HEK293 (cell line): ENCODE data around the gene TMCC2.
A peak's percentile ranks its signal among the peaks of the same experiment; 100 is the strongest.

ENCODE experiments used
- CTCF ChIA-PET: fragments of 350-600 bp; formaldehyde crosslinking; extraction: SDS; loops from one replicate; lab custom pipeline; 2021; ENCODE audit warnings: antibody characterized with exemption; lab: Yijun Ruan, JAX
- POLR2A ChIA-PET: fragments of 300-600 bp; formaldehyde crosslinking; extraction: SDS; loops from one replicate; lab custom pipeline; 2020; ENCODE audit warnings: antibody characterized with exemption, inconsistent platforms; lab: Yijun Ruan, JAX
- H3K27ac ChIP-seq: fragments of 200-500 bp; sonication (Bioruptor generic); 2 replicates; pipeline ENCODE4 v1.5.1; 2014; ENCODE audit warnings: low read depth, low read length, control low read depth, inconsistent platforms; ENCODE audit errors: extremely low read depth
- H3K36me3 ChIP-seq, 2 experiments: fragments of 200-500 bp in 1 of 2; sonication (Bioruptor generic) in 1 of 2; 1 replicate in 1 of 2; 2 replicates in 1 of 2; pipeline ENCODE4 v1.5.1; 2014 to 2017; ENCODE audit warnings: inconsistent platforms in 2 of 2, low read length in 2 of 2; ENCODE audit not compliant: control insufficient read depth in 2 of 2, insufficient read depth in 1 of 2
- H3K4me1 ChIP-seq: fragments of 200-500 bp; sonication (Bioruptor generic); 2 replicates; pipeline ENCODE4 v1.5.1; 2014; ENCODE audit warnings: mild to moderate bottlenecking, low read length, inconsistent platforms; ENCODE audit not compliant: control insufficient read depth, insufficient read depth
- H3K4me3 ChIP-seq: 2 replicates; pipeline ENCODE4 v1.5.1; 2011; ENCODE audit warnings: low read depth, mild to moderate bottlenecking, control low read depth, low read length, moderate library complexity
- H3K9me3 ChIP-seq: fragments of 200-500 bp; sonication (Bioruptor generic); 2 replicates; pipeline ENCODE4 v1.5.1; 2014; ENCODE audit warnings: low read depth, low read length, inconsistent platforms; ENCODE audit not compliant: control insufficient read depth, insufficient read depth
- FEZF1 ChIP-seq: fragments of 450-650 bp; formaldehyde crosslinking; IDR thresholded peaks from 2 replicates; pipeline ENCODE4 v1.5.1; 2016; ENCODE audit warnings: missing biosample characterization, missing genetic modification characterization
- GLIS1 ChIP-seq: fragments of 450-650 bp; formaldehyde crosslinking; IDR thresholded peaks from 2 replicates; pipeline ENCODE4 v1.5.1; 2016; ENCODE audit warnings: missing biosample characterization, missing genetic modification characterization
- GLIS2 ChIP-seq: fragments of 450-650 bp; formaldehyde crosslinking; IDR thresholded peaks from 2 replicates; pipeline ENCODE4 v1.5.1; 2016; ENCODE audit warnings: missing biosample characterization, missing genetic modification characterization
- KLF16 ChIP-seq: fragments of 450-650 bp; formaldehyde crosslinking; IDR thresholded peaks from 2 replicates; pipeline ENCODE4 v1.5.1; 2017; ENCODE audit warnings: missing biosample characterization, missing genetic modification characterization
- KLF8 ChIP-seq: fragments of 450-650 bp; formaldehyde crosslinking; IDR thresholded peaks from 2 replicates; pipeline ENCODE4 v1.5.1; 2016; ENCODE audit warnings: missing biosample characterization, missing genetic modification characterization
- SALL2 ChIP-seq: fragments of 450-650 bp; formaldehyde crosslinking; IDR thresholded peaks from 2 replicates; pipeline ENCODE4 v1.5.0; 2017; ENCODE audit warnings: missing biosample characterization, mild to moderate bottlenecking, missing genetic modification characterization, borderline replicate concordance
- SP2 ChIP-seq: fragments of 450-650 bp; formaldehyde crosslinking; IDR thresholded peaks from 2 replicates; pipeline ENCODE4 v1.5.1; 2016; ENCODE audit warnings: missing biosample characterization, missing genetic modification characterization
- WT1 ChIP-seq: fragments of 450-650 bp; formaldehyde crosslinking; IDR thresholded peaks from 2 replicates; pipeline ENCODE4 v1.5.1; 2016; ENCODE audit warnings: missing biosample characterization, missing genetic modification characterization
- ZBTB17 ChIP-seq: fragments of 450-650 bp; formaldehyde crosslinking; IDR thresholded peaks from 2 replicates; pipeline ENCODE4 v1.5.1; 2016; ENCODE audit warnings: missing biosample characterization, missing genetic modification characterization
- ZNF18 ChIP-seq: fragments of 450-650 bp; formaldehyde crosslinking; IDR thresholded peaks from 2 replicates; pipeline ENCODE4 v1.5.1; 2016; ENCODE audit warnings: missing biosample characterization, missing genetic modification characterization
- ZNF341 ChIP-seq: fragments of 450-650 bp; formaldehyde crosslinking; IDR thresholded peaks from 2 replicates; pipeline ENCODE4; 2016; ENCODE audit warnings: low read depth, missing biosample characterization, missing genetic modification characterization
- ZNF645 ChIP-seq: fragments of 450-650 bp; formaldehyde crosslinking; IDR thresholded peaks from 2 replicates; pipeline ENCODE4; 2016; ENCODE audit warnings: missing biosample characterization, missing genetic modification characterization
- ZNF707 ChIP-seq: fragments of 450-650 bp; formaldehyde crosslinking; IDR thresholded peaks from 2 replicates; pipeline ENCODE4 v1.5.1; 2016; ENCODE audit warnings: missing biosample characterization, missing genetic modification characterization
- ZSCAN30 ChIP-seq: fragments of 450-650 bp; IDR thresholded peaks from 2 replicates; pipeline ENCODE4 v1.5.1; 2018; ENCODE audit warnings: missing biosample characterization, mild to moderate bottlenecking, missing genetic modification characterization, moderate library complexity
- ZSCAN5A ChIP-seq: fragments of 450-650 bp; formaldehyde crosslinking; IDR thresholded peaks from 2 replicates; pipeline ENCODE4 v1.5.1; 2016; ENCODE audit warnings: missing biosample characterization, missing genetic modification characterization
- TF ChIP-seq, protein P1 (sequence below): fragments of 450-650 bp; formaldehyde crosslinking; IDR thresholded peaks from 2 replicates; pipeline ENCODE4 v1.5.1; 2017; ENCODE audit warnings: missing biosample characterization, missing genetic modification characterization
- TF ChIP-seq, protein P2 (sequence below): fragments of 450-650 bp; IDR thresholded peaks from 2 replicates; pipeline ENCODE4 v1.5.1; 2018; ENCODE audit warnings: missing biosample characterization, mild to moderate bottlenecking, missing genetic modification characterization
- TF ChIP-seq, protein P3 (sequence below): fragments of 450-650 bp; formaldehyde crosslinking; IDR thresholded peaks from 2 replicates; pipeline ENCODE4 v1.5.1; 2016; ENCODE audit warnings: missing biosample characterization, missing genetic modification characterization
- TF ChIP-seq, protein P4 (sequence below): fragments of 450-650 bp; formaldehyde crosslinking; IDR thresholded peaks from 2 replicates; pipeline ENCODE4 v1.5.1; 2016; ENCODE audit warnings: missing biosample characterization, missing genetic modification characterization
- TF ChIP-seq, protein P5 (sequence below): fragments of 450-650 bp; formaldehyde crosslinking; IDR thresholded peaks from 2 replicates; pipeline ENCODE4 v1.5.1; 2016; ENCODE audit warnings: missing biosample characterization, missing genetic modification characterization

TMCC2 gene

GRCh38 chr1:205317311-205317917, 89.7 kb downstream of the TMCC2 start:
- no peaks in the 10 kb centered on the region for H3K36me3 ChIP-seq
- no peaks in the 10 kb centered on the region for H3K9me3 ChIP-seq
- no peak overlapping the region for H3K27ac ChIP-seq
- ChIA-PET POLR2A (interaction anchor here (0.7 to 2.2 kb wide), 10 partner anchors 8 to 88 kb away, joined by 3 to 9 read pairs (median 4); no protein-coding TSS in a partner anchor), CTCF (interaction anchor here (0.6 to 3.3 kb wide), 16 partner anchors 8 to 131 kb away, joined by 3 to 41 read pairs (median 4); no protein-coding TSS in a partner anchor)
- H3K4me1 ChIP-seq: peaks cover 10% of the 10 kb centered on the region
- no peak overlapping the region for H3K4me3 ChIP-seq
- no peak for TF ChIP-seq SALL2 (tag by site-specific recombination)
- TF ChIP-seq, protein P1, sequence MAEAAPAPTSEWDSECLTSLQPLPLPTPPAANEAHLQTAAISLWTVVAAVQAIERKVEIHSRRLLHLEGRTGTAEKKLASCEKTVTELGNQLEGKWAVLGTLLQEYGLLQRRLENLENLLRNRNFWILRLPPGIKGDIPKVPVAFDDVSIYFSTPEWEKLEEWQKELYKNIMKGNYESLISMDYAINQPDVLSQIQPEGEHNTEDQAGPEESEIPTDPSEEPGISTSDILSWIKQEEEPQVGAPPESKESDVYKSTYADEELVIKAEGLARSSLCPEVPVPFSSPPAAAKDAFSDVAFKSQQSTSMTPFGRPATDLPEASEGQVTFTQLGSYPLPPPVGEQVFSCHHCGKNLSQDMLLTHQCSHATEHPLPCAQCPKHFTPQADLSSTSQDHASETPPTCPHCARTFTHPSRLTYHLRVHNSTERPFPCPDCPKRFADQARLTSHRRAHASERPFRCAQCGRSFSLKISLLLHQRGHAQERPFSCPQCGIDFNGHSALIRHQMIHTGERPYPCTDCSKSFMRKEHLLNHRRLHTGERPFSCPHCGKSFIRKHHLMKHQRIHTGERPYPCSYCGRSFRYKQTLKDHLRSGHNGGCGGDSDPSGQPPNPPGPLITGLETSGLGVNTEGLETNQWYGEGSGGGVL: peak; percentile 91
- TF ChIP-seq WT1 (tag by site-specific recombination): peak; percentile 44; the same call in 1 of the 2 replicates
- TF ChIP-seq, protein P2, sequence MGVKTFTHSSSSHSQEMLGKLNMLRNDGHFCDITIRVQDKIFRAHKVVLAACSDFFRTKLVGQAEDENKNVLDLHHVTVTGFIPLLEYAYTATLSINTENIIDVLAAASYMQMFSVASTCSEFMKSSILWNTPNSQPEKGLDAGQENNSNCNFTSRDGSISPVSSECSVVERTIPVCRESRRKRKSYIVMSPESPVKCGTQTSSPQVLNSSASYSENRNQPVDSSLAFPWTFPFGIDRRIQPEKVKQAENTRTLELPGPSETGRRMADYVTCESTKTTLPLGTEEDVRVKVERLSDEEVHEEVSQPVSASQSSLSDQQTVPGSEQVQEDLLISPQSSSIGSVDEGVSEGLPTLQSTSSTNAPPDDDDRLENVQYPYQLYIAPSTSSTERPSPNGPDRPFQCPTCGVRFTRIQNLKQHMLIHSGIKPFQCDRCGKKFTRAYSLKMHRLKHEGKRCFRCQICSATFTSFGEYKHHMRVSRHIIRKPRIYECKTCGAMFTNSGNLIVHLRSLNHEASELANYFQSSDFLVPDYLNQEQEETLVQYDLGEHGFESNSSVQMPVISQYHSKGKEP (tag by site-specific recombination): 0 out of 2 replicates have a peak, but pooled peaks have one; percentile 13
- TF ChIP-seq ZNF341 (tag by site-specific recombination): peak; percentile 38; the same call in 1 of the 2 replicates
- no peak for TF ChIP-seq ZNF18 (tag by site-specific recombination)
- peak; percentile 14; the same call in 1 of the 2 replicates for TF ChIP-seq SP2 (tag by site-specific recombination)
- peak; percentile 61; the same call in 1 of the 2 replicates for TF ChIP-seq FEZF1 (tag by site-specific recombination)
- TF ChIP-seq ZBTB17 (tag by site-specific recombination): no peak
- TF ChIP-seq ZNF707 (tag by site-specific recombination): no peak
- TF ChIP-seq KLF8 (tag by site-specific recombination): no peak
- TF ChIP-seq ZSCAN30 (tag by site-specific recombination): 0 out of 2 replicates have a peak, but pooled peaks have one; percentile 23
- TF ChIP-seq, protein P3, sequence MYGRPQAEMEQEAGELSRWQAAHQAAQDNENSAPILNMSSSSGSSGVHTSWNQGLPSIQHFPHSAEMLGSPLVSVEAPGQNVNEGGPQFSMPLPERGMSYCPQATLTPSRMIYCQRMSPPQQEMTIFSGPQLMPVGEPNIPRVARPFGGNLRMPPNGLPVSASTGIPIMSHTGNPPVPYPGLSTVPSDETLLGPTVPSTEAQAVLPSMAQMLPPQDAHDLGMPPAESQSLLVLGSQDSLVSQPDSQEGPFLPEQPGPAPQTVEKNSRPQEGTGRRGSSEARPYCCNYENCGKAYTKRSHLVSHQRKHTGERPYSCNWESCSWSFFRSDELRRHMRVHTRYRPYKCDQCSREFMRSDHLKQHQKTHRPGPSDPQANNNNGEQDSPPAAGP (tag by site-specific recombination): peak; percentile 82
- peak; percentile 55 for TF ChIP-seq GLIS1 (tag by site-specific recombination)
- no peak for TF ChIP-seq ZSCAN5A (tag by site-specific recombination)
- 0 out of 2 replicates have a peak, but pooled peaks have one; percentile 38 for TF ChIP-seq KLF16
- TF ChIP-seq, protein P4, sequence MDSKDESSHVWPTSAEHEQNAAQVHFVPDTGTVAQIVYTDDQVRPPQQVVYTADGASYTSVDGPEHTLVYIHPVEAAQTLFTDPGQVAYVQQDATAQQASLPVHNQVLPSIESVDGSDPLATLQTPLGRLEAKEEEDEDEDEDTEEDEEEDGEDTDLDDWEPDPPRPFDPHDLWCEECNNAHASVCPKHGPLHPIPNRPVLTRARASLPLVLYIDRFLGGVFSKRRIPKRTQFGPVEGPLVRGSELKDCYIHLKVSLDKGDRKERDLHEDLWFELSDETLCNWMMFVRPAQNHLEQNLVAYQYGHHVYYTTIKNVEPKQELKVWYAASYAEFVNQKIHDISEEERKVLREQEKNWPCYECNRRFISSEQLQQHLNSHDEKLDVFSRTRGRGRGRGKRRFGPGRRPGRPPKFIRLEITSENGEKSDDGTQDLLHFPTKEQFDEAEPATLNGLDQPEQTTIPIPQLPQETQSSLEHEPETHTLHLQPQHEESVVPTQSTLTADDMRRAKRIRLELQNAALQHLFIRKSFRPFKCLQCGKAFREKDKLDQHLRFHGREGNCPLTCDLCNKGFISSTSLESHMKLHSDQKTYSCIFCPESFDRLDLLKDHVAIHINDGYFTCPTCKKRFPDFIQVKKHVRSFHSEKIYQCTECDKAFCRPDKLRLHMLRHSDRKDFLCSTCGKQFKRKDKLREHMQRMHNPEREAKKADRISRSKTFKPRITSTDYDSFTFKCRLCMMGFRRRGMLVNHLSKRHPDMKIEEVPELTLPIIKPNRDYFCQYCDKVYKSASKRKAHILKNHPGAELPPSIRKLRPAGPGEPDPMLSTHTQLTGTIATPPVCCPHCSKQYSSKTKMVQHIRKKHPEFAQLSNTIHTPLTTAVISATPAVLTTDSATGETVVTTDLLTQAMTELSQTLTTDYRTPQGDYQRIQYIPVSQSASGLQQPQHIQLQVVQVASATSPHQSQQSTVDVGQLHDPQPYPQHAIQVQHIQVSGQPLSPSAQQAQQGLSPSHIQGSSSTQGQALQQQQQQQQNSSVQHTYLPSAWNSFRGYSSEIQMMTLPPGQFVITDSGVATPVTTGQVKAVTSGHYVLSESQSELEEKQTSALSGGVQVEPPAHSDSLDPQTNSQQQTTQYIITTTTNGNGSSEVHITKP (tag by site-specific recombination): peak; percentile 97
- TF ChIP-seq, protein P5, sequence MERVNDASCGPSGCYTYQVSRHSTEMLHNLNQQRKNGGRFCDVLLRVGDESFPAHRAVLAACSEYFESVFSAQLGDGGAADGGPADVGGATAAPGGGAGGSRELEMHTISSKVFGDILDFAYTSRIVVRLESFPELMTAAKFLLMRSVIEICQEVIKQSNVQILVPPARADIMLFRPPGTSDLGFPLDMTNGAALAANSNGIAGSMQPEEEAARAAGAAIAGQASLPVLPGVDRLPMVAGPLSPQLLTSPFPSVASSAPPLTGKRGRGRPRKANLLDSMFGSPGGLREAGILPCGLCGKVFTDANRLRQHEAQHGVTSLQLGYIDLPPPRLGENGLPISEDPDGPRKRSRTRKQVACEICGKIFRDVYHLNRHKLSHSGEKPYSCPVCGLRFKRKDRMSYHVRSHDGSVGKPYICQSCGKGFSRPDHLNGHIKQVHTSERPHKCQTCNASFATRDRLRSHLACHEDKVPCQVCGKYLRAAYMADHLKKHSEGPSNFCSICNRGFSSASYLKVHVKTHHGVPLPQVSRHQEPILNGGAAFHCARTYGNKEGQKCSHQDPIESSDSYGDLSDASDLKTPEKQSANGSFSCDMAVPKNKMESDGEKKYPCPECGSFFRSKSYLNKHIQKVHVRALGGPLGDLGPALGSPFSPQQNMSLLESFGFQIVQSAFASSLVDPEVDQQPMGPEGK (tag by site-specific recombination): peak; percentile 70
- no peak for TF ChIP-seq ZNF645 (tag by site-specific recombination)
- peak; percentile 50 for TF ChIP-seq GLIS2 (tag by site-specific recombination)
